ENCODE measurements around the gene RELT.

GRCh38 chr11:73404506-73405145, 28.4 kb downstream of the RELT start:
- TF ChIP-seq, protein P1, sequence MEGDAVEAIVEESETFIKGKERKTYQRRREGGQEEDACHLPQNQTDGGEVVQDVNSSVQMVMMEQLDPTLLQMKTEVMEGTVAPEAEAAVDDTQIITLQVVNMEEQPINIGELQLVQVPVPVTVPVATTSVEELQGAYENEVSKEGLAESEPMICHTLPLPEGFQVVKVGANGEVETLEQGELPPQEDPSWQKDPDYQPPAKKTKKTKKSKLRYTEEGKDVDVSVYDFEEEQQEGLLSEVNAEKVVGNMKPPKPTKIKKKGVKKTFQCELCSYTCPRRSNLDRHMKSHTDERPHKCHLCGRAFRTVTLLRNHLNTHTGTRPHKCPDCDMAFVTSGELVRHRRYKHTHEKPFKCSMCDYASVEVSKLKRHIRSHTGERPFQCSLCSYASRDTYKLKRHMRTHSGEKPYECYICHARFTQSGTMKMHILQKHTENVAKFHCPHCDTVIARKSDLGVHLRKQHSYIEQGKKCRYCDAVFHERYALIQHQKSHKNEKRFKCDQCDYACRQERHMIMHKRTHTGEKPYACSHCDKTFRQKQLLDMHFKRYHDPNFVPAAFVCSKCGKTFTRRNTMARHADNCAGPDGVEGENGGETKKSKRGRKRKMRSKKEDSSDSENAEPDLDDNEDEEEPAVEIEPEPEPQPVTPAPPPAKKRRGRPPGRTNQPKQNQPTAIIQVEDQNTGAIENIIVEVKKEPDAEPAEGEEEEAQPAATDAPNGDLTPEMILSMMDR (conservative IDR thresholded peaks at IDR 0.05; ENCODE audit: low read depth in 2 of 2): no peak
- TF ChIP-seq POLR2AphosphoS5 (IDR thresholded peaks at IDR 0.05; ENCODE audit: low read depth) (no peak), EZH2phosphoT487 (IDR thresholded peaks at IDR 0.05; ENCODE audit: unreplicated experiment) (no peak), ETS1 (IDR thresholded peaks at IDR 0.05) (no peak)

All from GM23338 (cell line).